Retinal pigment epithelial cell (primary cell): Measurements from ENCODE around the gene ARHGEF17.

Experiments
- DNase-seq: peaks from one replicate; pipeline ENCODE4 v3.0.0-alpha.2; 2010; ENCODE audit warnings: low read depth
- H3K4me3 ChIP-seq: 2 replicates; pipeline ENCODE4 v1.5.1; 2011; ENCODE audit warnings: mild to moderate bottlenecking, low read length, control low read depth, moderate library complexity
- TF ChIP-seq, protein P1 (sequence below): conservative IDR thresholded peaks from 2 replicates; pipeline ENCODE4 v1.5.1; 2011; ENCODE audit warnings: low read depth, low read length, control low read depth, inconsistent platforms

The ARHGEF17 gene

DNA sequence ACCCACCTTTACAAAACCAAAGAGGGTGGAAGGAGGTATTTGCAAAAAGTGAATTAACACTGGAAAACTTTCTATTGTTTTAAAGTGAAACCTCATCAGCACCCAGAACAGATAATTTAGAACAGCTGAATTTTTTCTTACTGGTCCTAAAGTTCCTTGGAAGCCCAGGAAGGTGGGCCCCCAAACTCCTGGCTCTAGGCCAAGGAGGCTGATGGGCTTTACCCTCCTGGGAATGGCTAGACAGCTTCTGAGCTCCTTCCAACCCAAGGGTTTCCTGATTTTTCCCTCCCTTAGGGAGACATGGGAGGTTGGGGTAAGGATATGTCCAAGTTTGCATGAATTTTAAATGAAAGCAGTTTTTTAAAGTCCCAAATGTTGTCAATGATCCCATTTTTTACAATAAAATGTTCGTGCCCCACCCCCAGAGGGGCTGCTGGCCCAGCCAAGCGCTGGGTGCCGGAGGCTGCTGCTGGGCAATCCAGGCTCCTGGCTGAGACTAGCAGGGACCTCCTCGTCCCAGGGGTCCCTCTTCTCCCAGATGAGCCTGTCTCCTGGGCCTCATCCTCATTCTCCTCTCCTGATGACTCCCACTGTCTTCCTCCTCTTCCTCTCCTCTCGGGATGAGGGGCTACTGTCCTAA is 96.5 kb downstream of the ARHGEF17 start:
- TF ChIP-seq, protein P1, sequence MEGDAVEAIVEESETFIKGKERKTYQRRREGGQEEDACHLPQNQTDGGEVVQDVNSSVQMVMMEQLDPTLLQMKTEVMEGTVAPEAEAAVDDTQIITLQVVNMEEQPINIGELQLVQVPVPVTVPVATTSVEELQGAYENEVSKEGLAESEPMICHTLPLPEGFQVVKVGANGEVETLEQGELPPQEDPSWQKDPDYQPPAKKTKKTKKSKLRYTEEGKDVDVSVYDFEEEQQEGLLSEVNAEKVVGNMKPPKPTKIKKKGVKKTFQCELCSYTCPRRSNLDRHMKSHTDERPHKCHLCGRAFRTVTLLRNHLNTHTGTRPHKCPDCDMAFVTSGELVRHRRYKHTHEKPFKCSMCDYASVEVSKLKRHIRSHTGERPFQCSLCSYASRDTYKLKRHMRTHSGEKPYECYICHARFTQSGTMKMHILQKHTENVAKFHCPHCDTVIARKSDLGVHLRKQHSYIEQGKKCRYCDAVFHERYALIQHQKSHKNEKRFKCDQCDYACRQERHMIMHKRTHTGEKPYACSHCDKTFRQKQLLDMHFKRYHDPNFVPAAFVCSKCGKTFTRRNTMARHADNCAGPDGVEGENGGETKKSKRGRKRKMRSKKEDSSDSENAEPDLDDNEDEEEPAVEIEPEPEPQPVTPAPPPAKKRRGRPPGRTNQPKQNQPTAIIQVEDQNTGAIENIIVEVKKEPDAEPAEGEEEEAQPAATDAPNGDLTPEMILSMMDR, result no peak
- no peak for DNase-seq
- no peak overlapping the region for H3K4me3 ChIP-seq

- H3K4me3 ChIP-seq, result no peak overlapping the region
- TF ChIP-seq, protein P1, result no peak
- DNase-seq, result no peak
Observed at GRCh38 chr11:73405146-73405510, 97.1 kb downstream of the ARHGEF17 start.

- no peak for DNase-seq
- TF ChIP-seq, protein P1, result no peak
- H3K4me3 ChIP-seq, result no peak overlapping the region
Observed at GRCh38 chr11:73406131-73406530, 98.1 kb downstream of the ARHGEF17 start.

DNA sequence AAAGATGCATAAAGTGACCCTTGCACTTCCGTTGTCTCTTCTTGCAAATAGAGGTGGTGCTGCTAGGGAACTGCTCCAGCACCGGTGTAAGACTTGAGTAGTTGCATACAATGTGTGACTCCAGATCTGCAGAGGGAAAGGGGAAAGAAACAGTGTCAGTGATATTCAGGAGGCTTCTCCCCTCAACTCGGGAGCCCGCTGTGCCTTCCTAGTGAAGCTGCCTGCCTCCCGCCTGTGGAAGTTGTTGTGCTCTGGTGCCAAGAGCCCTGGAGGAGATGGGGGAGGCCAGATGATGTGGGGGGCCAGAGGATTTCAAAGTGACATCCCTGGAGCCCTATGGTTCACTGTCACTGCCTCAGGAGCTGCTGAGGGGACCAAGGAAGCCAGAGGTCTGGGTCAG is 98.5 kb downstream of the ARHGEF17 start:
- H3K4me3 ChIP-seq, result no peak overlapping the region
- TF ChIP-seq, protein P1, result no peak
- DNase-seq, result no peak

DNA sequence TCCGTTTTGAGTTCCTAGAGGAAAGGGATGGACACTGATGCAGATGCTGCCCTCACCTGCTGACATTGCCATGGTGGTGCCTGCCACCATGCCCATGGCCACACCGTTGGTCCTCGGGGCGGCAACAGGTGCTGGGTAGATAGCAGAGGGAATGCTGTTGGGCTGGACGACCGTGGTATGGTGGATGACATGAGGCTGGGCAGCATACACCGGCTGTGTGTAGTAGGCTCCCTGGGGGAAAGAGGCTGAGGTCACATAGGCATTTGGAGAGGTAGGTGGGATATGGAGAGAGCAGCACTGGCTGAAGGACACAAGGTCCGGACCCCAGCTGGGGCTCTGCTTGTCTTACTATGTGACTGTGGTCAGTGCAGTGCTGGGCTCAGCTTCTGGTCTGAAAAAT is 101.4 kb downstream of the ARHGEF17 start:
- TF ChIP-seq, protein P1, result no peak
- no peak for DNase-seq
- H3K4me3 ChIP-seq, result no peak overlapping the region

DNA sequence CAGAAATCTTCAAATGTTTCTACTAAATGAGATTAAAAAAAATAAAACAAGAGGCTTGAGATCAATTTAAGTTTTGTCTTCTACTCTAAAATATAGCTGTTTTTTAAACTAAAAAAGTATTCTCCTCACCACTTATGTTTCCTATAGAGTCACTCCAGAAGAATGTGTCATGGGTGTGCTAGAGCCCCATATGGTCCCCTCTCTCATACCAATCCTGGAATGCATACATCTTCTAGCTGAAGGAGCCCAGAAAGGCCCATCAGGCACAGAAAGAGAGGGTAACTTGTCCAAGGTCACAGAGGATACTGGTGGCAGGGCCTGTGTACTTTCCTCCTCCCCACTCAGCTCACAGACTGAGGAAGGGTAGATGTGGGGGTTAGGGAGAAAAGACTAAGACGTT is 102.6 kb downstream of the ARHGEF17 start:
- TF ChIP-seq, protein P1, result no peak
- no peak overlapping the region for H3K4me3 ChIP-seq
- no peak for DNase-seq

DNA sequence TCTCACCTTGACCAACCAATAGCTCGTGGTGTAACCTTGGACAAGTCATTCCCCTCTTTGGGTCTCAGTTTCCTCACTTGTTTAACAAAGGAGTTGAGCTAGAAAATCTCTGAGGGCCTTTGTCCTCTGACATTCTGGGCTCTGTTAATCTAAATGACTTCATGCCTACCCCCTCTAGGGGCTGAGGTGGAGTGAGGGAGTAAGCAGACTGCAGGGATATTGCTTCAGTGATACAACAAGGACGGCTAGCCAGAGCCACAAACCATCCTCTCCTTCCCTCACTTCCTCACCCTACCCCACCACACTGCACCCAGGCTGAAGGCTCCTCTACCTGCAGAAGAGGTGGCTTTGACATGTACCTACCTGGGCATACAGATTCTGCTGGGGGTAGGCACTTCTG is 103.0 kb downstream of the ARHGEF17 start:
- H3K4me3 ChIP-seq, result no peak overlapping the region
- TF ChIP-seq, protein P1, result no peak
- no peak for DNase-seq
